ENCODE data around the gene CABP1. TPM values are rescaled to one million over a fixed set of nuclear protein-coding genes. Genes with fewer than 3 reads are reported as not detected.

The CABP1 gene
- total and polyA plus RNA-seq, 2 experiments from 2014 or later: 5.1 to 5.2 TPM

DNA sequence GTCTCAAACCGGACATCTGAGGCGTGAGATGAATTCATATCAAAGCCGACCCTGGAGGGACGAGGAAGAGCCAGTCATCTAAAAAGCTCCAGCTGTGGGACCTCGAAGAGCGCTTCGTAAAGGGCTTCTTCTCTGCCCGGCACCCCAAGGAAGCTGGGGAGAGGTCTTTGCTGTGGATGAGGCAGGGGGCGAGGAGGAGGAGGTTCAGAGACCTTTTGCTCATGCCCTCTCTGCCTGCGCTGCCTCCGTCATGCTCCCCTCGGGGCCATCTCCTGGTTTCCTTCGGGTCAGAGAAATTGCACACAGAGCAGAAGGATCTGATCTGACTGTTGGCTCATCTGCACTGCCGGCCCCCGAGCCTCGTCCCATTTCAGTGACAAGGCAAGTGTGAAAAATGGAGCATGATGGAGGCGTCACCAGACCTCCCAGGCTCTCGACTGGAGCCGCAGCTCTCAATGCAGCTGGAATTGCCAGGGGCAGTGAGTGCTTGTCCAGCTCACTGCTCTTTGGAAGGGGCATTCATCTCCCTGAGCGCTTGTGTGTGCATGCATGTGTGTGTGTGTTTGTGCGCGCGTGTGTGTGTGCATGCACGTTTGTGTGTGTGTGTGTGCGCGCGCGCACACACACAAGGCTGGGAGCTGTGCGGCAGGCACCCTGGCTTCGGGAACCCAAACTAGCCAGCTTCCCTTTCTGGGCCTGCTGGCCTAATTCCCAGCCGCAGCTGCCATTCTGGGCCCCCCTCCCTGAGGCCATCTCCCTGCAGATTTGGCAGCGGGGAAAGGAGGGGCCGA lies 9.2 kb downstream of the CABP1 start:
- Mint-ChIP-seq H3K27me3 (ENCODE audit: insufficient read depth, low read depth, poor library complexity) (peaks cover 11% of the 10 kb centered on the region), H3K27ac (peak overlapping the region; percentile 60; the same call in 1 of the 2 replicates), H3K36me3 (ENCODE audit: low read depth) (no peaks in the 10 kb centered on the region; the same call in 2 of the 3 replicates), H3K4me1 (peaks cover 34% of the 10 kb centered on the region), H3K9me3 (no peaks in the 10 kb centered on the region), H3K4me3 (peak overlapping the region; percentile 71)
- H2AFZ ChIP-seq: peak overlapping the region; percentile 96
- ATAC-seq (peak; percentile 39), DNase-seq (ENCODE audit: low spot score) (peak; percentile 40)
- H3K4me1 ChIP-seq (ENCODE audit: insufficient read depth): peaks cover 26% of the 10 kb centered on the region
- no peaks in the 10 kb centered on the region for H3K36me3 ChIP-seq (ENCODE audit: insufficient read depth)
- H3K79me2 ChIP-seq (replicated peaks; ENCODE audit: insufficient read depth): no peaks in the 10 kb centered on the region
- H3F3A ChIP-seq (replicated peaks; ENCODE audit: low read depth): peaks cover 5% of the 10 kb centered on the region; the same call in 1 of the 2 replicates
- H3K27me3 ChIP-seq (ENCODE audit: insufficient read depth): no peaks in the 10 kb centered on the region
- no peaks in the 10 kb centered on the region for H4K20me1 ChIP-seq (replicated peaks; ENCODE audit: insufficient read depth)
- no peak for TF ChIP-seq ZNF114 (CRISPR knock-in tag; IDR thresholded peaks at IDR 0.05)
- no peak for TF ChIP-seq EZH2phosphoT487 (IDR thresholded peaks at IDR 0.05; ENCODE audit: unreplicated experiment)
- no peak for TF ChIP-seq NANOG (IDR thresholded peaks at IDR 0.05; ENCODE audit: borderline replicate concordance)
- no peak for TF ChIP-seq CREB1 (CRISPR knock-in tag; IDR thresholded peaks at IDR 0.05; ENCODE audit: low read depth)
- TF ChIP-seq, protein P1, sequence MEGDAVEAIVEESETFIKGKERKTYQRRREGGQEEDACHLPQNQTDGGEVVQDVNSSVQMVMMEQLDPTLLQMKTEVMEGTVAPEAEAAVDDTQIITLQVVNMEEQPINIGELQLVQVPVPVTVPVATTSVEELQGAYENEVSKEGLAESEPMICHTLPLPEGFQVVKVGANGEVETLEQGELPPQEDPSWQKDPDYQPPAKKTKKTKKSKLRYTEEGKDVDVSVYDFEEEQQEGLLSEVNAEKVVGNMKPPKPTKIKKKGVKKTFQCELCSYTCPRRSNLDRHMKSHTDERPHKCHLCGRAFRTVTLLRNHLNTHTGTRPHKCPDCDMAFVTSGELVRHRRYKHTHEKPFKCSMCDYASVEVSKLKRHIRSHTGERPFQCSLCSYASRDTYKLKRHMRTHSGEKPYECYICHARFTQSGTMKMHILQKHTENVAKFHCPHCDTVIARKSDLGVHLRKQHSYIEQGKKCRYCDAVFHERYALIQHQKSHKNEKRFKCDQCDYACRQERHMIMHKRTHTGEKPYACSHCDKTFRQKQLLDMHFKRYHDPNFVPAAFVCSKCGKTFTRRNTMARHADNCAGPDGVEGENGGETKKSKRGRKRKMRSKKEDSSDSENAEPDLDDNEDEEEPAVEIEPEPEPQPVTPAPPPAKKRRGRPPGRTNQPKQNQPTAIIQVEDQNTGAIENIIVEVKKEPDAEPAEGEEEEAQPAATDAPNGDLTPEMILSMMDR (conservative IDR thresholded peaks at IDR 0.05; ENCODE audit: low read depth in 2 of 2): peak; percentile 4 to 38; a peak in 1 of 4 replicates
- peak overlapping the region; percentile 59 for H3K4me3 ChIP-seq
- H3K9me2 ChIP-seq (ENCODE audit: insufficient read depth): no peaks in the 10 kb centered on the region
- H3K27ac ChIP-seq (ENCODE audit: low read depth): peak overlapping the region; percentile 75; the same call in 1 of the 2 replicates
- peak overlapping the region; percentile 89 for H3K4me2 ChIP-seq

- Histone ChIP-seq H3K79me2 (replicated peaks; ENCODE audit: insufficient read depth) (no peaks in the 10 kb centered on the region), H3K27ac (ENCODE audit: low read depth) (no peak overlapping the region), H3K9me2 (ENCODE audit: insufficient read depth) (no peaks in the 10 kb centered on the region), H3F3A (replicated peaks; ENCODE audit: low read depth) (peaks cover 5% of the 10 kb centered on the region; the same call in 1 of the 2 replicates), H3K27me3 (ENCODE audit: insufficient read depth) (no peaks in the 10 kb centered on the region), H3K36me3 (ENCODE audit: insufficient read depth) (no peaks in the 10 kb centered on the region), H2AFZ (peak overlapping the region; percentile 14; the same call in 1 of the 2 replicates), H4K20me1 (replicated peaks; ENCODE audit: insufficient read depth) (no peaks in the 10 kb centered on the region), H3K4me3 (no peak overlapping the region), H3K4me1 (ENCODE audit: insufficient read depth) (peaks cover 26% of the 10 kb centered on the region), H3K4me2 (peak overlapping the region; percentile 89; the same call in 1 of the 2 replicates)
- Mint-ChIP-seq H3K27me3 (ENCODE audit: insufficient read depth, low read depth, poor library complexity) (peaks cover 11% of the 10 kb centered on the region), H3K36me3 (ENCODE audit: low read depth) (no peaks in the 10 kb centered on the region; the same call in 2 of the 3 replicates), H3K27ac (no peak overlapping the region), H3K4me3 (no peak overlapping the region; the same call in 2 of the 3 replicates), H3K9me3 (no peaks in the 10 kb centered on the region), H3K4me1 (peaks cover 34% of the 10 kb centered on the region)
- DNase-seq (ENCODE audit: low spot score) (no peak), ATAC-seq (no peak; the same call in 2 of the 3 replicates)
- no peak for TF ChIP-seq EZH2 (IDR thresholded peaks at IDR 0.05; ENCODE audit: low read depth, unreplicated experiment)
- TF ChIP-seq STAT1 (IDR thresholded peaks at IDR 0.05; ENCODE audit: unreplicated experiment): no peak
- no peak for TF ChIP-seq NANOG (IDR thresholded peaks at IDR 0.05; ENCODE audit: borderline replicate concordance)
- TF ChIP-seq POLR2AphosphoS5 (IDR thresholded peaks at IDR 0.05; ENCODE audit: low read depth): no peak
- TF ChIP-seq CREB1 (CRISPR knock-in tag; IDR thresholded peaks at IDR 0.05; ENCODE audit: low read depth): no peak
- TF ChIP-seq REST (IDR thresholded peaks at IDR 0.05; ENCODE audit: unreplicated experiment): no peak
- TF ChIP-seq ZNF114 (CRISPR knock-in tag; IDR thresholded peaks at IDR 0.05): no peak
- TF ChIP-seq EZH2phosphoT487 (IDR thresholded peaks at IDR 0.05; ENCODE audit: unreplicated experiment): no peak
- TF ChIP-seq JUNB (IDR thresholded peaks at IDR 0.05; ENCODE audit: unreplicated experiment): no peak
- no peak for TF ChIP-seq ETS1 (IDR thresholded peaks at IDR 0.05)
- no peak for TF ChIP-seq ZNF331 (CRISPR knock-in tag; IDR thresholded peaks at IDR 0.05; ENCODE audit: low read depth)
- TF ChIP-seq, protein P1 (conservative IDR thresholded peaks at IDR 0.05; ENCODE audit: low read depth in 2 of 2): no peak
Observed at GRCh38 chr12:120650233-120650690, 9.8 kb downstream of the CABP1 start.

Measured in GM23338 (cell line).